ENCODE data around the gene HPCAL1.

The HPCAL1 gene

DNA sequence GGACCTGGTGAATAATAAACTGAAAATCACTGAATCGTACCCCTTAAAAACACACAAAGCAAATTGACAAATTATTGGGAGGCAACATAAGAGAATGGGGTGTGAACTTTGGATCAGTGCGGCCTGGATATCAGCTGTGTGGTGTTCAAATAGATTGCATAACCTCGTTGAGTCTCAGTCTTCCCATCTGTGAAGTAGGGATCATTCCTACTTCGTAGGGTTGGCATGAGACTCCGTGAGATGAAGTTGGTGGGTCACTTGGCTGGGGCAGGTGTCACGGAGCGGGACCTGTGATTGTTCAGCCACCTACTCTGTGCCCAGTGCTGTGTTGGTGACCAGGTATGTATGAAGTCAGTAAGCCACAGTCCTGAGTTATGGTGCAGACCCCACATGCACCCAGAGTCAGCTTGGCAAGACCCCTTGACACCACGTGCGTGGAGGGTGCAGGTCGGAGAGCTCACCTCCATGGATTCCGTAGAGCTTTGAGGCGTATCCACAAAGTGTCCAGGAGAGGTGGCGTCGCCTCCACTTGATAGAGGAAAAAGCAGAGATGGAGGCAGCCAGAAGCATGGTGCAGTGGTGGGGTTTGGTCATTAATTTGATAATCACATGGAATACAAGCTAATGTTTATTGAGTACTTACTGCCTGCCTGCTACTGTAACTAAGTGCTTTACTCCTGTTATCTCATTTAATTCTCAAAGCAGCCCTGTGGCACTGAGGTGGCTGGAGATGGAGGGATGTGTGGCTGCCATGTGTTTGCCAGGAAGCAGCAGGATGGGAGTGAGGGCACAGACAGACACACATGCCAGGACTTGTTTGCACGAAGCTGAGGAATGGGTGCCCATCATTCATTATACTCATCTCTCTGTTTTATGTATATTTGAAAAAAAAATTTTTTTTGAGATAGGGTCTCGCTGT, 35.8 kb downstream of the HPCAL1 start:
- no peak for DNase-seq

DNA sequence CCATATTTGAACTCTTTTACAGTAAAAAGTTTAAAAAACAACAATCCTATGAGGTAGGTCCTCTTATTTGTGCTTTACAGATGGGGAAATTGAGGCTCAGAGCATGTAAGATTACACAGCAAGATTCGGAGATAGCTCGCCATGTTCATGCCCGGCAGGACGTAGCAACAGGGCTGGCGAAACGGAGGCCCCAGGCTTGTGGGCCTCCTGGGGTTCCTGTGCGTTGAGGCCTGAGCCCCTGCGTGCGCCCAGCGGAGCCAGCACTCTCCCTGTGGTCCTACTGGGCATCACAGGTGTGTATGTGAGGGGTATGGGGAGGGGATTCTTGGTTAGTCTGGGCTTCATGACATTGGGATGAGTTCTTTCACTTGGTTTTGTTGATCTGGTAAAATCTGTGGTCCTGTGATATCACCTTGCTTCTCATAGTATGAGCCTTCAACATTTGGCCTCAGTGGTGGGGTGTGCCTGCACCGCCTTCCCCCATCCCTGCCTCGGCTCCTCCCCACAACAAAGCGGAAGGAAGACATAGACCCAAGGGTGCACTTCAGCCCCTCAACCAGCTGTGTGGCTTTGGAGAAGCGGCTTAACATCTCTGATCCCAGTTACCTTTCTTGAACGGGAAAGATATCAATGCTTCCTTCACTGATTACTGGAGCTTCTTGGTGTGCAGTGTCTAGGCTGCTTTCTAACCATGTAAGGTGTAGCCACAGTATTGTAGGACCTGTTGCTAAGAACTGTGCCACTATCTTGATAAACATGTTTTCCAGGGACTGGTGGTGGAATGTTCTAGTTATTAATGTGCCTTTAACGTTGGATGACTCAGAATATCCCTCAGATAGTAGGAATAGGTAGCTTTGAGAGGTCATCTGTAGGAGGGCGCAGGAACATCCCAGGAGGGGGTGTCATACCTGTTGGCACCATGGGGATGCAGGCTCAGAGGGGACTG, 37.2 kb downstream of the HPCAL1 start:
- no peak for DNase-seq

DNA sequence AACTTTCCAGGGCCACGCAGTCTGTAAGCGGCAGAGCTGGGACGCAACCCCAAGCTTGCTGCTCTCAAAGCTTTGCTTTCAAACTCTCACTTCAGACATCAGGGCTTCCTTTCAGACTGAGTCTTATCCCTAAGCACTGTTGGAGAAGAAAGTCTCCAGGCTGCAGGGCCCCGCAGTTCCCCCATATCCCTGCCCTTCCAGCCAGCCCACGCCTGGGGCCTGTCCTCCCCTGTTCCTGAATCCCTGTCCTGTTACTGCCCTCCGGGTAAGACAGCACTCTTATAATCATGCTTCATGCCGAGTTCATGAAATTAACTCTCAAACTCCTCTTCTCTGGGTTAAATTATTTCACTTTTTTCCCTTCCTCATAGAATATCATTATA, 37.9 kb downstream of the HPCAL1 start:
- no peak for DNase-seq

DNA sequence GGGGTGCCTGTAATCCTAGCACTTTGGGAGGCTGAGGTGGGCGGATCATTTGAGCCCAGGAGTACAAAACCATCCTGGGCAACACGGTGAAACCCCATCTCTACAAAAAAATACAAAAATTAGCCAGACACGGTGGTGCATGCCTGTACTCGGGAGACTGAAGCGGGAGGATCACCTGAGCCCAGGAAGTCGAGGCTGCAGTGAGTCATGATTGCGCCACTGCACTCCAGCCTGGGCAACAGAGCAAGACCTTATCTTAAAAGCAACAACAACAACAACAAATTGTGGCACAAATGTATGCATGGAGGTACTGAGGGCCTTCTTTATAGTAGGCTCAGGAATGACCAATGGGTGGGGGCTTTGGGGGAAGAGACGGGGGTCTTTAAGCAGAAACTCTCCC, 38.5 kb downstream of the HPCAL1 start:
- DNase-seq: no peak

DNA sequence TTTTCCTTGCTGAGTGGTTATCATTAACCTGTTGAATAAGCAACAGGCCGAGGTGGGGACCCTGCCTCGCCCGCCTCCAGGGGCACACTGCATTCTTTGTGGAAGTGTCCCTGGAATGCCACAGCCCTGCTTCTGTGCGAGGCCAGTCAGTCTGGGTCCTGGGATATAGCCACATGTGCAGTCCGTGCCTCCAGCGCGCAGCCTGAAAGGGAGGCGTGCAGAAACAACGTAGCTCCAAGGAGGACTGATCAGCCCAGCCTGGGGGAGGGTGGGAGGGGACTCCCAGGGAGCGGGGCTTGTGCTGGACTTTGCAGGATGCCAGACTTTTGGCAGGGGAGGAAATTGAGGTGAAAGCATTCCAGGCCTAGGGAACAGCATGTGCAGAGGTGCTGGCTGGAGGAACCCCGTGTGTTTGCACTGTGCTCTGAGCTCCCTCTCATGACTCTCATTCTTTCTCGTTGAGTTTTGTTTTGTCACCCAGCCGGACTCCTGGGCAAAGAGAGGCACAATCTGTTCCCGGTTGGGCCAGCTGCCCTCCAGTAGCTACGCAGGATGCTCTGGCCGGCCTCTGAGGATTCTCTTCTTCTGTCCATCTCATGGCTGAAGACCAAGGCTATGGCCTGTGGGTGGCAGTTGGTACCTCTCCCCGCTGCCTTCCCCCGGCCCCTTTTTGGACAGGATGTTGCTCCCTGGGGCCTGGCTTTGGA, 39.7 kb downstream of the HPCAL1 start:
- no peak for DNase-seq

DNA sequence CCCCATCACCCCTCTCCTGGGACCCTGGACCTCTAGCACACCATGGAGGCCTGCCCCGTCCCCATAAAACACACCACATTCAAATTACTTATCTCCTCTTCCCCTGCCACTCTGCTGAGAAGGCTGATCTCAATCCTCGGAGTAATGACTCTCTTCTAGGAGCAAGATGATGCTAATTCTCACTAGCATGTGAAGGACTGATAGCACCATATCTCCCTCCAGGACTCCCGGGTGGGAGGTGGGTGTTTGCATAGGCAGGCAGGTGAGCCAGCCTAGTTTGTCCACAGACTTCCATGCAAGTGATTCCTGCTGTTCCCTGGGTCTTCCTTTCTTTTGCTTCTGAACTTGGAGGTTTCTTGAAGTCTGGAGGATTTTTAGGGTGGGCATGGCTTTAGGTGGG, 40.5 kb downstream of the HPCAL1 start:
- no peak for DNase-seq

DNA sequence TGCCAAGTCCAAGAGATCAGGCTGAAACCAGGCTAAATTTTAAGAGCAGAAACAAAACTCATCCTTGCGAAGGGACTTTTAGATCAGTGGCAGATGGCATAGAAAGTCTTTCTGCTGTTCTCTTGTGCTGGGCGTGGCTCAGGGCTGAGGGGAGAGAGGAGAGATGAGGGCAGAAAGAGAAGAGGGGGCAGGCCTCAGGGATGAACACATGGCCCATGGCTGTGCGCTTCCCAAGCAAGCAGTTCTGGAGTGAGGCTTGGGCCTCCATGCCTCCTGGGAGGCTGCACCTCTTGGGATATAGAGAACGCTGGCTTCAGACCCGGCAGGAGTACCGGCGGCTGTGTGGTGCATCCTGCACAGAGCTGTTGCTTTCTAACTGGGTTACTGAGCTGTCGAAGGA, 41.0 kb downstream of the HPCAL1 start:
- no peak for DNase-seq

DNA sequence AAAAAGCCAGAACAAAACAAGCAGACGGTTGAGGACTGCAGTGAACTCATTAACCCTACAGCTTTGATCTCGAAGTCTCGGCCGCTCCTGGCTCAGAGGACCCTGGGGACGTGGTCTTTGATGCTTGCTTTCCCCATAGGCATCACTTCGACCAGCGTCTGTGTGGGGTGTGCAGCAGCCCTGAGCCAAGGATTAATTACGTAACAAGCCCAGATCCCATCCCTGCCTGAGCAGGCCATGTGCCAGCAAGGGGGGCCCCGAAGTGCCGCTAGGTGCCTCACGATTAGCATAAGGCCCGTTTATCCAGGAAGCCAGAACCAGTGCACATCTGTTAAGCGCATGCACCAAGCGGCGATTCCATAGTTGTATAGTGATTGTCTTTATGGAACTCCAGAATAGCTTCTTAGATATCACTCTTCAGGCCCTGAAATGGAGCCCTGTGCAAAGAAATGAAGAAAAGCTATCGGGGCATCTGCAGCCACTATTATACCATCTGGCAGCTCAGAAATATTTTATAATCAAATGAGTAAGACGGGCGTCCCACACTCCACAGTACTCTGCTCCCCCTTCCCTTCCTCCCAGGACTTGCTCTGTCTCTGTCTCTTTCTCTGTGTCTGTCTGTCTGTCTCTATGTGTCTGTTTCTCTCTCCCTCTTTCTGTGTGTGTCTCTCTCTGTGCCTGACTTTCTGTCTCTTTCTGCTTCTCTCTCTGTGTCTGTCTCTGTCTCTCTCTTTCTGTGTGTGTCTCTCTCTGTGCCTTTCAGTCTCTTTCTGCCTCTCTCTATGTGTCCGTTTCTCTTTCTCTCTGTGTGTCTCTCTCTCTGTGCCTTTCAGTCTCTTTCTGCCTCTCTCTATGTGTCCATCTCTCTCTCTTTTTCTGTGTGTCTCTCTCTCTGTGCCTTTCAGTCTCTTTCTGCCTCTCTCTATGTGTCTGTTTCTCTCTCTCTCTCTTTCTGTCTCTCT, 41.7 kb downstream of the HPCAL1 start:
- peak; percentile 12 for DNase-seq

DNA sequence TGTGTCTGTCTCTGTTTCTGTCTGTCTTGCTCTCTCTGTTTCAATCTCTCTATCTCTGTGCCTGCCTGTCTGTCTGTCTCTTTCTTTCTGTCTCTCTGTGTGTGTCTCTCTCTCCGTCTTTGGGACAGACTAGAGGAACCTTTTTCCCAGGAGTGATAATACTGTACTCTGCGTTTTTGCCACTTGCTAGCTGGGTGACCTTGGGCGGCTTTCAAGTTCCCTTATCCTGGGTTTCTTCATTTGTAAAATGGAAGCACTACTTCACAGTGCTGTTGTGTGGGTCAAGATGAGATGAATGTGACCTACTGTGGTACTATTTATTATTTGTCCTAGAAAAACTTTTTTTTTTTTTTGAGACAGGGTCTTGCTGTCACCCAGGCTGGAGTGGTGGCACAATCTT, 42.4 kb downstream of the HPCAL1 start:
- no peak for DNase-seq

DNA sequence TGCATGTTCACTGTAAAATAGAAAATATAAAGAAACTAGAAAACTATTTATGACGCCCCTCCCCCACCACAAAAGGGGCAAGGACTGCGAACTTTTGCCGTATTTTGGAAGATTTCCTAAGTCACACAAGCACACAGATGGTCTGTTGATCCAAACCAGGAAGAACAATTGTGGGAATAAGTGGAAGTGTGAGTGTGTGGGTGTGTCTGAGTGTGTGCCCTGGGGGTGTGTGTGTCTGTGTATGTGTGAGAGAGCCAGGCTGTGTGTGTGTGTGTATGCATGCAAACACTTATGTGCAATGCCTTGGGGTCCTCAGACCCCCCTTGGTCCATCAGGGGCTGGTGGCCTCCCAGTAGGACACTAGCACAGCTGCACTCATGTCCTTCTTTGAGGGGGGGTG, 43.1 kb downstream of the HPCAL1 start:
- no peak for DNase-seq

DNA sequence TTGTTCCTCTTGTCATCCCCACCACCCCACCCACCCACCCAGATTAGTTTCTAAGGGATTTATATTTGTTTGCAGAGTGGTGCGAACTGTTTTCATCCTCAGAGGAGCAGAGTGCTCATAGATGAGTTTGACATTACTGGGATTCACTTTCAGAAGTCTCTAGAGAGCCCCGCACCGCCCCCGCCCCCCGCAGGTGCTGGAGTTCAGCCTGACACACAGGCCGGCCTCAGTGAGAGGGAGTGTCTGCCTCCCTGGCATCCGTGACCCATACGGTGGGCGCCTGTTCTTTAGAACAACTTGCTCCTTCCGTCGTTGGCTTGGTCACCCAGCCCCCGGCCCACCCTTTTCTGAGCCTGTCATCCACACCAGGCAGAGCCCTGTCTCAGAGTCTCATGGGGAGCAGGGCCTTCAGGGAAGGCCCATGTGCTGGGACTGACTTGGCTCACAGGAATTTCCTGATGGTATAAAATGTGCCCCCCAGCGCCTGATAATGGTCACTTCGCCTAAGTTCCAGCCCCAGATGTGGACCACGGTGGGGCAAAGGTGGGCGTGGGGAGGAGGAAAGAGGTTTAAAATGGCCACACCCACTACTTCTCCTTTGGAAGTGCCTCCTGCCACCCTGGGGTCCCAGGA, 44.3 kb downstream of the HPCAL1 start:
- peak; percentile 6 for DNase-seq

DNA sequence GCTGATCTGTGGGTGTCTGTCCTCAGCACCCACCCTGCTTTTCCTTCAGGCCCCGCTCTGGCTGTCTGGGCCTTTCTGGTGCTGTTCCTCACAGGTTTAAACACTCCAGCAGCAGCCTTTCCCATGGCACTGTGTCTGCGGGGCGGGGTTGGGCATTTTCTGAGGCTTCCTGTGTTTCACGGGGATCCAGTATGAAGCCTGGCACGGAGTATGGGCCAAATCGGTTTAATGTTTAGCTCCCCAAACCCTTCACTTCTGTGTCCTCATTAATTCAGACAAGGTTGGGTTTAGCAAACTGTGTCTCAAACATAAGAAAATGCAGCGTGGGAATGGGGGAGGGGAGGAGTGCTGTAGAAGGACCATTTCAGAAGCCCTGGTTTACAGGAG, 44.9 kb downstream of the HPCAL1 start:
- no peak for DNase-seq

DNA sequence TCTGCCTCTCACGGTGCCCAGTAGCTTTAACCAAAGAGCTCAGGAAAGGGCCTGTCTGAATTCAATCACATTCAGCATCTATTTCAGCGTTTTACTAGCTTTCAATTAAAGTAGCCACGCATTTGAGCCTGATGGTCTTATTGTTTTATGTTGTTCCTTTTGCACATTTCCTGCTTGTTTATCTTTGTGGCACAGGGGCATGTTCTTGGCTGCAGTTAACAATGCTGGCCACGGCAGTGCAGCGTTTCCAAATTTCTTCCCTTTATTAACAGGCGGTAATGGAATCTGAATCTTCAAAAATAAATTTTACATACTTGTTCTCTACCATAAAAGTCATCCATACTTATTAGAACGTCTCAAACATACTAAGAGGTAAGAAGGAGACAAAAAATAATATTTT, 46.2 kb downstream of the HPCAL1 start:
- DNase-seq: no peak

DNA sequence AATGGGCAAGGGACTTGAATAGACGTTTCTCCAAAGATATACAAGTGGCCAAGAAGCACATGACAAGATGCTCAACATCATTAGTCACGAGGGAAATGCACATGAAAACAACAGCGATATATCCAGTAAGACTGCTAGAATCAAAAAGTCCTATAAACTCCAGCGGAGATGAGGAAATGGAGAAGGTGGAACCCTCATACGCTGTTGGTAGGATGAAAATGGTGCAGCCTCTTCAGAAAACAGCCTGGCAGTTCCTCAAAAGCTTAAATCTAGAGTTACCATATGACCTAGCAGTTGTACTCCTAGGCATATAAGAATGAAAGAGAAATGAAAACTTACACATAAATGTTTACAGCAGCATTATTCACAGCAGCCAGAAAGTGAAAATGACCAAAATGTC, 48.1 kb downstream of the HPCAL1 start:
- DNase-seq: no peak

DNA sequence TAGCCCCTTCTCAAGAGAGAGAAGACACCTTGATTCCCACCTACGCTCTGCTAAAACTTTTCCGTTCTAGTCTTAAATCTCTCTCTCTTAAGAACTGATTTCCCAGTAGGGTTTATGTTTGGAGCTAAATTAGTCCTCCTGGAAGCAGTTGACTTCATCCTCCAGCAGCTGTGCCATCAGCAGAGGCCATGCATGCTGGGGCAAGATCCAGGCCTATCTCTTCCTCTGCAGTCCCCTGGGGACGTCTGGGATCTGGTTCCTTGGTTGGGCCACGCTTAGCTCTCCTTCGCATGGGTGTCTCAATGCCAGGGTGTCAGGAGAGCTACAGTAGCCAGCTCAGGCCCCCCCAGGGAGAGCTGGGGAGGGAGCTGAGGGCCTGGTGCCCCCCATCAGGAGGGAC, 49.7 kb downstream of the HPCAL1 start:
- no peak for DNase-seq

DNA sequence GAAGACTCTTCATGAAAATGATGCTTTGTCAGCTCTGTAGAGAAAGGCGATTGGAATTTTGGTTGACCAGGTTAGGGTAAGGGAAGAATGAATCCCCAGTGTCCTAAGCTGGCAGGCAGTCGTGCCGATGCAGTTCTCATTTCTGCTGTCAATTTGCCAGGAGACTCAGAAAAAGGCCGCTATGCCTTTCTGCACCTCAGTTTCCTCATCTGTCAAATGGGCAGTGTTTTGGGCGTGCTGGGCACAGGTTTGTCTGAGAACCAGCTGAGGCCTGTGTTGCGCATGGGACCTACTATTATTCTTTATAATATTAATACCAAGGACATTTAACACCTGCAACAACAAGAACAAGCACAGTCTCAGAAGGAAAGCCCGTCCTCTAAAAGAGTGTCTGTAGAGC, 50.3 kb downstream of the HPCAL1 start:
- DNase-seq: no peak

DNA sequence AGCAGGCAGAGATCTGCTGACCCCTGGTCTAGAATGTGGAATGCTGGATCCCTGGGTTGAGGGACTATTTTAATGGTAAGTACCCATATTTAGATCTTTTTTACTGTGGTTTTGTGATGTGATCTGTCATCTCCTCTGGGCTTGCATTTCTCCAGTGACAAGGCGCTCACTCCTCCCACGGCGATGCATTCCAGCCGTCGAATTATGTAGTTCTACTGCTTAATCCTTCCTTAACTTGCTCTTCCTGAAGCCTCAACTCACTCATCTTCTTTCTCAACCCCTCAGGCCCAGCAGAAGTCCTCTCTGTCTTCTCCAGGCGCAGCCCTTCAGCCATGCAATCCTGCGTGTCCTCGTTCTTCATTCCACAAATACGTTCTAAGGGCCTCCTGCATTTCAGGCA, 51.2 kb downstream of the HPCAL1 start:
- DNase-seq: no peak

DNA sequence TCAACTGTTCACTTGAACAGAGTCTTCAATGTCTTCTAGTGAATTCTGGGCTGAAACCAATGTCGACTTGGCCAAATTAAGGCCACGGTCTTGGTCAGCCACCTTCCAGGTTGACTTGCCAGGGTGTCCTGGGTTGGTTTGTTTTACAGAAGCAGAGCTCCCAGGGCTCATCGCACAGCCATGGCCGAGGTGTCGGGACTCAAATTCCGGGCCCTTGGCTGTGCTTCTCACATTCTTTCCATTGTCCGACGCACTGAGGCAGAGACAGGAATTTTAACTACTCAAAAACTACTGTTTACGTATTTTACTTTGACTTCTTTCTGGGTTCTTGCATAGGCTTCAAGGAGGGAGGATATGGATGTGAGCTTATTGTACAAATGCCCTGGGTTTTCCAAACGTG, 51.7 kb downstream of the HPCAL1 start:
- DNase-seq: no peak

DNA sequence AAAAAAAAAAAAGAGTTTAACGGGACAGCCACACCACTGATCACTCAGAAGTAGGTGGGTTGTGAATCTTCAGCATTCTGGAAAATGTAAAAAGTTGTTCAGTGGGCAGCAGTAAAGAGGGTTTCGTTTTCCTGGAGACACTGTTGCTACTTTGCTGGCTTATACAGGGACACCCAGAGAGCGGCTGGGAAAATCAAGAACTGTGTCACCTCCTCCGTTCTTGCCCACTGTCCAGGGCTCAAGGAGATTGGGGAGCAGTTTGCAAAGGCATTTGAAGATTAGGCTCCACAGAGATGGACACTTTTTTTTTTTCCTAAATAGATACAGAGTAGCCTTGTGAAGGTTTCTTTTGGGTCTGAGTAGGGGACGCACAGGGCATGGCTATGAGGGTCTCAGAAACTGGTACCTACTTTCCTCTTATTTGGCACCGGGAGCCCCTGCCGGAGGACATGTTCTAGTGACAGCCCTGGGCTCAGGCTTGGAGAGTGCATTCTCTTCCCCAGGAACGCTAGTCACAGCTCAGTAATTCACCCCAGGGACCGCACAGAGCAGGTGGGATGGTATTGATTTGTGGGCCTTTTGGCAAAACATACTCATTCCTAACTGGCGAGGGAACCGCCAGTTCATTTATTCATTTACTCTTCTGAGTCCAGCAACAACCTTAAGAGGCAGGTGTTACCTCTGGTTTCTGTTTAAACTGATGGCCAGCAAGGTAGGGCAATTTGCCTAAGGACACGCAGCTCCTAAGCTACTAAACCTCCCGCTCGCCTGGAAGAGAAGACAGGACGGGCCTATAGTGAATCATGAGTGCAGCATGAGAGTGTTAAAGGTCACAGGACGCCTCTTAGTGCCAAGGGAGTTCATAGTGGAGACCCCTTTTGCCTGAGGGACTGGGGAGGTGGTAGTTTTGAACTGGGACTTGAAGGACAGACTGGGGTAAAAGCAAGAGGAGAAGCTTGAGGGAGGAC, 53.1 kb downstream of the HPCAL1 start:
- DNase-seq: no peak

DNA sequence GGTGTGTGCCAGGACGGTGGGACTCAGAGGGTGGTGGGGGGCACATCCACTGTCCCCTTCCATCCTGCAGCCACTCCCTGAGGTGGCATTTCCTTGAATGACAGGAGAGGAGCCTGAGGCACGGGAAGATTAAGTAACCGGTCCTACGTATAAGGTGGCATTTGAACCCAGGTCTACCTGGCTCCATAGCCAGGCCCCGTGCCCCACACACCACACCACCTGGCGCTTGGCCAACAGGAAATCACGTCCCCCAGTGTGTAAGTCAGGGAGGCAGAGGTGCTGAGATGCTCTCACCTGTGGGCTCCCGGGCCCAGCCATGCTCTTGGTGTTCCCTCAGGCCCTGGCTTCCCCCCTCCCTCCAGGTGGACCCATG, 53.7 kb downstream of the HPCAL1 start:
- DNase-seq: no peak
